Neuron (in vitro differentiated cells): ENCODE measurements around the gene PHOX2B.

Experiments used
- H2AFZ ChIP-seq: one replicate; pipeline ENCODE4 v1.6.1; 2013; ENCODE audit warnings: low read depth, mild to moderate bottlenecking, inconsistent platforms, low read length, moderate library complexity
- H3K27me3 ChIP-seq: one replicate; pipeline ENCODE4 v1.6.1; 2013; ENCODE audit warnings: low read length; ENCODE audit not compliant: insufficient read depth
- H3K36me3 ChIP-seq: one replicate; pipeline ENCODE4 v1.6.1; 2013; ENCODE audit warnings: low read length; ENCODE audit not compliant: insufficient read depth
- H3K4me1 ChIP-seq: one replicate; pipeline ENCODE4 v1.6.1; 2013; ENCODE audit warnings: low read length; ENCODE audit not compliant: insufficient read depth
- H3K4me3 ChIP-seq: 2 replicates; pipeline ENCODE4 v1.5.1; 2013; ENCODE audit warnings: mild to moderate bottlenecking, low read length, moderate library complexity
- H3K9me3 ChIP-seq: one replicate; pipeline ENCODE4 v1.6.1; 2013; ENCODE audit warnings: low read length

Gene PHOX2B

DNA sequence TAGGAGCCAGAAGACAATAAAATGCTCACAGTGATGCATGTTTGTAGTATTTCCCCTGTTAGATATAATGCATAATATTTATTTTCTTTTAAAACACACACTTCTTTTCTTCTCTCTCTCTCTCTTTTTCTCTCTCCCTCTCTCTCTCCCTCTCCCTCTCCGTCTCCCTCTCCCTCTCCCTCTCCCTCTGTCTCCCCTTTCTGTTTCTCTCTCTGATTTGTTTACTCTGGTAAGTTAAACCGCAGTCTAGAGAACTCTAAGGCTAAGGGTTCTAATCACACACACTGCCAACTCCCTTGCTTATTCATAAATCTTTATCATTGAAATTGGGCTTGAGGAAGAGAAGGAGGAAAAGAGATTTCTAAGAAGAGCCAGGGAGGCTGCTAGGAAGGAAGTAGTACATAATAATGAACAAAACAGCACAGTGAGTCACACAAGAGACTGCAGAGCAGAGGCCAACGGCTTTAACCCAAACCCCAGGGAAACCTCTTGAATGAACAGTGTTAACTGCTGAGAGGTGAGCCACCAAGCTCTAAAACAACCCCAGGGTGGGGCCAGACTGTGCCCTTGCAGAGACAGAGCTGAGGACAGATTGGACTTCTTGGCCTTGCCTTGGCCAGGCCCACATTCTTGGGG lies 9.1 kb upstream of the PHOX2B start:
- H3K4me1 ChIP-seq: no peaks in the 10 kb centered on the region
- no peaks in the 10 kb centered on the region for H3K9me3 ChIP-seq
- H3K36me3 ChIP-seq: no peaks in the 10 kb centered on the region
- peaks cover 73% of the 10 kb centered on the region for H3K27me3 ChIP-seq
- H2AFZ ChIP-seq: no peak overlapping the region
- H3K4me3 ChIP-seq: no peak overlapping the region

DNA sequence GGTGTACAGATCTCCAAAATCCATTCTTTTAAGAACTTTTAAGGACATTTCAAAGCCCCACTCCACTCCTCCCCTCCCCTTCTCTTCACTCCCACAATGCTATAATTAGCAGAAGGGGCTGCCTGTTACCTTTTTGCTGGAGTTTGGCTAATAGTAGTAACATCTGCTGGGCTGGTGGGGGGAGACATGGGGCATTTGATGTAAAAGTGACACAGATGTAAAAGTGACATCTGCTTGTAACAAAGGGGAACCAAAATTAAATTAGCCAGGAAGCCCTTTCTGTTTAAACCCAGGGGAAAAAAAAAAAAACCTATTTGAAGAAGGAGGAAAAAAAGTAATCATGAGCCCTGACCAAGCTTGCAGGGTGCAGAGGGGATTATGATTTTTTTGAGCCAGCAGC lies 5.4 kb upstream of the PHOX2B start:
- no peaks in the 10 kb centered on the region for H3K36me3 ChIP-seq
- H2AFZ ChIP-seq: no peak overlapping the region
- H3K27me3 ChIP-seq: peaks cover 89% of the 10 kb centered on the region
- no peaks in the 10 kb centered on the region for H3K9me3 ChIP-seq
- H3K4me1 ChIP-seq: no peaks in the 10 kb centered on the region
- no peak overlapping the region for H3K4me3 ChIP-seq

DNA sequence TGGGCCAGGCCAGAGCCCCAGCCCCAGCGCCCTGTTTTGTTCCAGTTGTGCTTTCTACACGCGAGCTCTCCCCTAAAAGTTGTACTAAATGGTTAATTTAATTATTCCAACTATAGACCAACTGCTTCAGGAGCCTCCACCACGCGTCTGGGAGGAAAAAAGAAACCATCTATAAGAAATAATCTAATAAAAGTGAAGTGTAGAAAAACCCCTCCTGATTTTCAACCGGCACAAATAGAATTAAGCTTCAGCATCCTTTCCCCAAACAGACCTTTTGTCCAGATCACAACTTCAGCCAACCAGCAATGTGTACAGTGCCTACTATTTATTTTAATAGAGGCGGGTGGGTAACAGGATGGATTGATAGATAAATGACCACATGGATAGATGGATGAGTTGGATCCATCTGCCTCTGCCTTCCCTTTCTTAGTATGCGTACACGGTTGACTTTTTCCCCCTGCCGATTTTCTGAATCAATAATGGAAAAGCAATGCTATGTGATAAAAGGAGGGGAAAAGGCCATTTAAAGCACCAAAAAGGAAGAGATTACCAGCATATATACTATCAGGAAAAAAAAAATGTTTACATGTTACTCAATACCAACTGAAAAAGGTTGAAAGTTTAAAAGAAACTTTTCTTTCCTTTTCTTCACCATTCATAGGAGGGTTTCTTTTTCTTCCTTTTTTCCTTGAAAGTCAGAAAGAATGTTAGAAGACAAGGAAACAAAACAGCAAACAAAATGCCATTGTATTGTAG lies 3.7 kb upstream of the PHOX2B start:
- no peaks in the 10 kb centered on the region for H3K4me1 ChIP-seq
- H3K36me3 ChIP-seq: no peaks in the 10 kb centered on the region
- H3K4me3 ChIP-seq: no peak overlapping the region
- H3K9me3 ChIP-seq: no peaks in the 10 kb centered on the region
- H2AFZ ChIP-seq: no peak overlapping the region
- peaks cover 96% of the 10 kb centered on the region for H3K27me3 ChIP-seq

DNA sequence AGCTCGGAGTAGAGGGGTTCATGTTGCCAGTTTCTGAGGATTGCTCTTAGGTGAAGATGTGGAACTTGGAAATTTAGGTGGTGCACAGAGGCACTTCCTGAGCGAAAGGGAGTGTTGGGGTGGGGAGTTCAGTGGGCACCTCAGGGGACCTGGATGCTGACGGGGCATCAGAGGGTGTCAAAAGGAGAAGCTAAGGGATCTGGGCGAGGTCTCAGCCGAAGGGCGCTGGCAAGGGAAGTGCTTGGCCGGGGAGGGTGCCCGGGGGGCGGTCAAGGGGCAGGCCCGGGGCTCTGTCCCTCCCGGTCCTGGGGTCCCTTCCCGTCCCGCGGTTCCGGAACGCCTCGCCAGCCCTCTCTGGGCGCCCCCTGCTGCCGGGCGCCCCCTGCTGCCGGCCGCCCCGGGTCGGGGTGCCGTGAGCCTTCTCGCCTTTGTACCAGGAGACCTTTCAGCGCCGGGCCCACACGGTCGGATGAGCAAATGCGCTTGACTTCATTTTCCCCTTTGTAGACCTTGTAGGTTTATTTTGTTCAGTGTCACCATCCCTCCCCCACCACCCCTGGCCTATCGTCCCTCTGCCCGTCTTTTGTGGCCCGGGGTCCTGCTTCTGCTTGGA lies 3.0 kb upstream of the PHOX2B start:
- Histone ChIP-seq H3K27me3 (peaks cover 96% of the 10 kb centered on the region), H2AFZ (no peak overlapping the region), H3K4me1 (no peaks in the 10 kb centered on the region), H3K9me3 (no peaks in the 10 kb centered on the region), H3K4me3 (no peak overlapping the region), H3K36me3 (no peaks in the 10 kb centered on the region)

DNA sequence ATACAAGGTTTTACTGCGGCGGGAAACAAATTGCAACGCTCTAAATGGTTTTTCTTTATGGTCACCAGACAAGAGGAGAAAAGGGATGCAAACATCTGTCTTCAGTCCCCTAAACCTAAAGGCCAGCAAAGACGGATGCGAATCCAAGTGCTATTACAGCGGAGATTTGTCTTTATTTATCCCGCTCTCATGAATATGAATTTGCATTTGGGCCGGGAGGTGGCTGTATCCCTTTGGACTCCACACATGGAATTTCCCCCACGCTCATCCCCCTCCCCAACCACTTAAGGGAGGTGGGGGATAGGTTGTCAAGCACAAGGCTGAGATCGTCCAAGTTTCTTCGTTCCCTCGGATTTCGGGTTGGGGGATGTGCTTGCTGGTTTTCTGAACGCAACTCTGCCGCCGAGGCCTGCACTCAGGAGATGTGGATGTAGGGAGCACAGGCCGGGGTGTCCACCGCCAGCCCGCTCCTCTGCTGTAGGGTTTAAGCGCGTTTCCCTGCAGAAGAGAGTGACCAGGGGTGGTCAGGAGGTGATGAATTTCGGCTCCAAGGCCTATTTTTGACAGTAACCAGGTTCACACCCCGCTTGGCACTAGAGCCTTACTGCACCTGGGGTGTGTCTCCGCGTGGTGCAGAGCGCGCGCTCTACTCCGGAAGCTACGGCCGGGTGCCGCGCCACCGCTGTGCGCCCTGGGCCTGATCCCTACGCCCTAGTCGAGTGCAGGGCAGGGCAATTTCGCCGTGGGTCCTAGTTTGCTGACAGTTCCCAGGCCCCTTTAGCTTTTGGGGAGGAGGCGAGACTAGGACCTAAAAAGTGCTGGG lies 2.3 kb upstream of the PHOX2B start:
- peaks cover 97% of the 10 kb centered on the region for H3K27me3 ChIP-seq
- no peaks in the 10 kb centered on the region for H3K9me3 ChIP-seq
- H3K36me3 ChIP-seq: no peaks in the 10 kb centered on the region
- H3K4me3 ChIP-seq: no peak overlapping the region
- no peak overlapping the region for H2AFZ ChIP-seq
- no peaks in the 10 kb centered on the region for H3K4me1 ChIP-seq

DNA sequence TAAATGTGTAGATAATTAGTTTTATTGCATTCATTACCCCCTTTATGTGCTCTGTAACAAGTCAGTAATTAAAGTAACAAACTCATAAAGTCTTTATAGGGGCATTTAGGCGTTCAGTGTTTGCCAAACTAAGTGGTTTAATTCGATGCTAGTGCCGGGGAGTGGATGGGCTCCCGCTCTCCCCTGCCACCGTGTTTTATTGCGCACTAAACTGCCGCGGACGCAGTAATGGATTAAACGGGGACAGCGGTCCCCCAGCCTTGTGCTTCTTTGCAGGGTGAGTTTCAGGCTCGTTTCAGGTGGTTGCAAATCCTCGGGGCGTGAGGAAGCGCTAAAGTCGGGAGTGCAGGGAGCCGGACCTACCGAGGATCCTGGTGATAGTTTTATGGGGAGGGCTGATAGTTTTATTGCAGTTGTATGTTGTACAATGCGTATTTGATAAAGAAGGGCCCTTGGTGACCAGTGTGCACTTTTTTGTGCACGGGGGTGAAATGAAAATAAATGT lies 1.6 kb upstream of the PHOX2B start:
- H3K4me1 ChIP-seq: no peaks in the 10 kb centered on the region
- no peaks in the 10 kb centered on the region for H3K36me3 ChIP-seq
- peaks cover 96% of the 10 kb centered on the region for H3K27me3 ChIP-seq
- peaks cover 4% of the 10 kb centered on the region for H3K9me3 ChIP-seq
- H2AFZ ChIP-seq: no peak overlapping the region
- H3K4me3 ChIP-seq: no peak overlapping the region

DNA sequence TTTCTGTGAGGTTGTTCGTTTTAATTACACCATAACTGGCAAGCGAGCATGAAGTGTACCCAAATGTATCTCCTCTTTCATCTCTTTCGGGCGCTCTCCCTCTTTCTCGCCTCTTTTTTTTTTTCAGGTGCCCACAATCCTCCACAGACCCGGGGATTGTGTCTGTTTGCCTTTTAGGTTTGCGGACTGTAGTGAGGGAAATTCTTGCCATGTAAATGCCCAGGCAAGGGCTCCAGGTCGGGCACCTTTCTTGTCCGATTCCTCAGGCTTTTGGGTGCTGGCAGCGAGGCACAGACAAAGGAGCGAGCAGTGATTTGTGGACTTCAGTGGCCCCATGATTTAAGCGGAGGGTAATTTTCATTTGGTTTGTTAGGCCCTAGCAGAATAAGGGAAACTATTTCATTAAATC lies 1.1 kb upstream of the PHOX2B start:
- Histone ChIP-seq H3K9me3 (peaks cover 8% of the 10 kb centered on the region), H2AFZ (no peak overlapping the region), H3K27me3 (peaks cover 96% of the 10 kb centered on the region), H3K4me3 (no peak overlapping the region), H3K4me1 (no peaks in the 10 kb centered on the region), H3K36me3 (no peaks in the 10 kb centered on the region)

DNA sequence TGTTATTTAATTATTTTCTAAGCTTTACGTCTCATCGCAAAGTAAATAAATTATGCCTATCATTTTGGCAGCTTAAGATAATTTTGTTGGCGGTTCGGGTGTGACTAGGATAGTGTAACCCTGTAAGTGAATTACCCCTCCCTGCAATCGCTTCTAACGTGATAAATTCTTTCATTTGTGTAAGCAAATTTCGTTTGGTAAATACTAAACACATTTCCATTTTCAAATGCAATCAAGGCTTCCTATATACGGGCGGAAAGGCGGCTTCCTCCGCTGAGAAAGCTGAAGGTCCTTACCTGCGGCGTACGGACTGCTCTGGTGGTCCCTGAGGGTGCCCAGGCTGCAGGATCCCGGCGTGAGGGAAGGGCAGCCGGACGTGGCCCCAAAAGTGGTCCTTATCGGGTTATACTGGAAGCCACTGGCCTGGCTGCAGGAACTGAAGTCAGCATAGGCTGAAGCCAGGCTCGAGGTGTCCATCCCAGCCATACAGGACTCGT lies 403 bp downstream of the PHOX2B start:
- H3K4me3 ChIP-seq: no peak overlapping the region
- no peaks in the 10 kb centered on the region for H3K4me1 ChIP-seq
- H3K9me3 ChIP-seq: peaks cover 8% of the 10 kb centered on the region
- no peaks in the 10 kb centered on the region for H3K36me3 ChIP-seq
- no peak overlapping the region for H2AFZ ChIP-seq
- H3K27me3 ChIP-seq: peaks cover 95% of the 10 kb centered on the region

DNA sequence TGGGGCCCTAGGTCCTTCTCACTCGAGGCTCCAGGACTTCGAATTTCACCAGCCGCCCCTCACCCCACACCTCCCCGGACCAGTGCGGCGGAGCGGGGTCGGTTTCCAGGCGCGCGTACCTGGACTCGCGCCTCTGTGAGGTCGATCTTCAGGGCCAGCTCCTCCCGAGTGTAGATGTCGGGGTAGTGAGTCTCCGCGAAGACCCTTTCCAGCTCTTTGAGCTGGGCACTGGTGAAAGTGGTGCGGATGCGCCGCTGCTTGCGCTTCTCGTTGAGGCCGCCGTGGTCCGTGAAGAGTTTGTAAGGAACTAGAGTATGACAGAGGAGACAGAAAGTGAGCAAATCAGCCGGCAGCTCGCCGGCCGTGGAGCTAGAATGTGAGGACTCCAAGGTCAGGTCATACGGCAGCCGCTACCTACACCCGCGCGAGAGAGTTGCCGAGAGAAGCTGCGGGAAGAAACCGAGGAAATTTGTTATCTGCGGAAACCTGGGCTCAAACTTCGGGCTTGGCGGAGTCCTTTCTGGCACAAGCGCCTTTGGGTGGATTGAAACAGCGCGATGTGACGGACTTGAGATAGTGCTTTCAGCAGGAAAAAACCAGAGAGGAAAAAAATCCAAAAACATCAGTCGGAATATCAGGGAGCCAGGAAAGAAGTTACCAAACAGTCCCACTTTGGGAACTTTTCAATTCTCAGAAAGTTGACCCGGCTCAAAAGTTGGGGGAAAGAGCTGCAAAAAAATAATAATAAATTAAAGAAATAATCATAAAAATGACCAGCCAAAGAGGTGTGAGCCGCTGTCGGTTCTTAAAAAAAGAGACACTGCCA lies 1.1 kb downstream of the PHOX2B start:
- Histone ChIP-seq H2AFZ (no peak overlapping the region), H3K36me3 (no peaks in the 10 kb centered on the region), H3K27me3 (peaks cover 94% of the 10 kb centered on the region), H3K9me3 (peaks cover 8% of the 10 kb centered on the region), H3K4me3 (no peak overlapping the region), H3K4me1 (no peaks in the 10 kb centered on the region)

DNA sequence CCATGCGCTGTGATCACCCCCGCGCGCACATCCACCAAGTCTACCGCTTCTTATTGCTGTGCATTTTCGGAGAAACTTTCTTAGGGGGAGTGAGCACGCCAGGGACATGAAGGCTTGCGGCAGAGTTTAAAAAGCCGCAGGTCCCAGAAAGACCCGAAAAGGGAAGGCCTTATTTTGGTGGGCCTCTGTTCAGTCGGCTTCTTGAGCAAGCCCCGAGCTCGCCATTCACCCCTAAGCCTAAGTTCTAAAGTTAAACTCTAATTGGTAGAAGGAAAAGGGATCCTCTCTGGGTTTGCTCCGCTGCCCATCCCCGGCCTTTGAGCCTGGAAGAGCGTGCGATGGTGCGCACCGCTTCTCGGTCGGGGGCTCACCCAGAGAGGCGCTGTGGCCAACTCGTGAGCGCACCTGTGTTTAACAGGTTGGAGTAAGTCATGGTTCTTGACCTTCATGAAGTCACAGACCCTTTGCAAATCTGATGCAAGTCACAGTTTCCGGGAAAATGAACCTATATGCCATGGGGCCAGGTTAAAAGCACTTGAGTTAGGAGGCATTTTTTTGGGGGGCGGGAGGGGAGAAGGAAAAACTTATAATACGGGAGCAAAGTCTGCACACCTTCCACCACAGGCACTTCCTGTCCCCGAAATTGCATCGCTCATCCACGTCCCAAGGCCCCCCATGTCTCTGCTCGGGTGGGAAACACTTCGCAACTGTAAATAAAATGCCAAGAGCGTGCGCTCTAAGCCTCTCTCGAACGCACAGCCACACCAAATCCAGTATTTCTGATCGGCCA lies 1.9 kb downstream of the PHOX2B start:
- Histone ChIP-seq H3K27me3 (peaks cover 89% of the 10 kb centered on the region), H2AFZ (no peak overlapping the region), H3K4me3 (no peak overlapping the region), H3K4me1 (no peaks in the 10 kb centered on the region), H3K36me3 (no peaks in the 10 kb centered on the region), H3K9me3 (peaks cover 8% of the 10 kb centered on the region)

DNA sequence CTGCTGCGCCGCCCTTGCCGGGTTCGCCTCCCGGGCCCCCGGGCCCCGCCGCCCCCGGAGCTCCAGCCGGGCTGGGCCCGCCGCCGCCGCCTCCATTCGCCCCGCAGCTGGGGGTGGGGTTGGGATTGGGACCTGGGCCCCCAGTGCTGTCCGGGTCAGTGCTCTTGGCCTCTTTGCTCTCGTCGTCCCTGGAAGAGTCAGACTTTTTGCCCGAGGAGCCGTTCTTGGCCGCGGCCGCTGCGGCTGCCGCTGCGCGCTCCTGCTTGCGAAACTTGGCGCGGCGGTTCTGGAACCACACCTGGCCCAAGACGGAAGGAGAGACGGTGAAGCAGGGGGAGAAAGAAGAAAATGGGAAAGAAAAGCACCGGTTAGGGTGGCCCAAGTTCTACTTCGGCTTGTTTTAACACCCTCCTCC lies 2.5 kb downstream of the PHOX2B start:
- Histone ChIP-seq H3K4me3 (no peak overlapping the region), H3K27me3 (peaks cover 88% of the 10 kb centered on the region), H3K36me3 (no peaks in the 10 kb centered on the region), H2AFZ (no peak overlapping the region), H3K4me1 (no peaks in the 10 kb centered on the region), H3K9me3 (peaks cover 8% of the 10 kb centered on the region)
